CD14-positive monocyte (primary cell): Measurements from ENCODE around the gene MYO5B. TPM values are rescaled to one million over a fixed set of nuclear protein-coding genes. Genes with fewer than 3 reads are reported as not detected.

Experiments
- DNase-seq, 3 donors: peaks; one replicate each; pipeline ENCODE4 v3.0.0-alpha.2; 2011 to 2022
- H2AFZ ChIP-seq: 2 replicates; pipeline ENCODE4 v1.6.0; 2012; ENCODE audit warnings: mild to moderate bottlenecking, low read depth, low read length, inconsistent platforms; ENCODE audit not compliant: insufficient read depth, poor library complexity, severe bottlenecking
- H3K27ac ChIP-seq, 2 donors: 1 replicate in 1 of 2; 2 replicates in 1 of 2; pipeline ENCODE4 v1.5.1; 2012 to 2013; ENCODE audit warnings: low read length in 2 of 2, control low read depth in 1 of 2, inconsistent platforms in 1 of 2, low read depth in 1 of 2, mild to moderate bottlenecking in 1 of 2
- H3K27me3 ChIP-seq, 2 donors: one replicate each; pipeline versions ENCODE4 v1.6.0 to v1.6.1; 2011 to 2013; ENCODE audit warnings: low read length in 2 of 2; ENCODE audit not compliant: control insufficient read depth in 2 of 2, insufficient read depth in 2 of 2
- H3K36me3 ChIP-seq, 2 donors: replicated peaks in 1 of 2; 1 replicate in 1 of 2; 2 replicates in 1 of 2; pipeline versions ENCODE4 v1.5.1 to v1.6.1; 2012 to 2013; ENCODE audit warnings: low read length in 2 of 2, control low read depth in 1 of 2, inconsistent platforms in 1 of 2, mild to moderate bottlenecking in 1 of 2; ENCODE audit not compliant: insufficient read depth in 2 of 2, control insufficient read depth in 1 of 2
- H3K4me1 ChIP-seq, 2 donors: 1 replicate in 1 of 2; 2 replicates in 1 of 2; pipeline versions ENCODE4 v1.5.1 to v1.6.1; 2012 to 2013; ENCODE audit warnings: low read length in 2 of 2, control low read depth in 1 of 2, inconsistent platforms in 1 of 2, mild to moderate bottlenecking in 1 of 2, moderate library complexity in 1 of 2; ENCODE audit not compliant: insufficient read depth in 2 of 2, control insufficient read depth in 1 of 2
- H3K4me2 ChIP-seq: replicated peaks from 2 replicates; pipeline ENCODE3; 2012; ENCODE audit warnings: low read length, moderate library complexity, mild to moderate bottlenecking; ENCODE audit not compliant: poor library complexity, severe bottlenecking; ENCODE audit errors: extremely low read depth
- H3K4me3 ChIP-seq, 3 experiments: fragments of 200-600 bp in 1 of 3; sonication (generic) in 1 of 3; replicated peaks in 1 of 3; 1 replicate in 2 of 3; 2 replicates in 1 of 3; pipeline ENCODE4 v1.5.1; 2011 to 2013; ENCODE audit warnings: low read length in 3 of 3, mild to moderate bottlenecking in 3 of 3, control low read depth in 2 of 3, low read depth in 2 of 3, inconsistent platforms in 1 of 3, moderate library complexity in 1 of 3
- H3K79me2 ChIP-seq: 2 replicates; pipeline ENCODE4 v1.6.0; 2012; ENCODE audit warnings: mild to moderate bottlenecking, control low read depth, inconsistent platforms, low read length, moderate library complexity; ENCODE audit not compliant: insufficient read depth
- H3K9ac ChIP-seq: 2 replicates; pipeline ENCODE4 v1.6.0; 2017; ENCODE audit warnings: low read length, mild to moderate bottlenecking; ENCODE audit not compliant: insufficient read depth, poor library complexity, severe bottlenecking
- H3K9me3 ChIP-seq, 2 donors: replicated peaks in 1 of 2; 1 replicate in 1 of 2; 2 replicates in 1 of 2; pipeline versions ENCODE4 v1.5.1 to v1.6.1; 2012 to 2013; ENCODE audit warnings: low read length in 2 of 2, control low read depth in 1 of 2; ENCODE audit not compliant: control insufficient read depth in 1 of 2, insufficient read depth in 1 of 2
- H4K20me1 ChIP-seq: 2 replicates; pipeline ENCODE4 v1.6.0; 2012; ENCODE audit warnings: mild to moderate bottlenecking, low read length, control low read depth, moderate library complexity; ENCODE audit not compliant: insufficient read depth
- H3K27ac Mint-ChIP-seq, 7 donors: one replicate each; pipeline ENCODE4 v1.8.0; 2020; ENCODE audit warnings: mild to moderate bottlenecking in 7 of 7, mixed read lengths in 7 of 7, moderate library complexity in 6 of 7, inconsistent platforms in 2 of 7
- H3K27me3 Mint-ChIP-seq, 3 donors: one replicate each; pipeline ENCODE4 v1.8.0; 2021 to 2022; ENCODE audit warnings: low read depth in 3 of 3, mild to moderate bottlenecking in 3 of 3, mixed read lengths in 3 of 3, moderate library complexity in 3 of 3, inconsistent platforms in 1 of 3
- H3K36me3 Mint-ChIP-seq, 2 donors: one replicate each; pipeline ENCODE4 v1.8.0; 2020; ENCODE audit warnings: mixed read lengths in 2 of 2, inconsistent platforms in 1 of 2, mild to moderate bottlenecking in 1 of 2
- H3K4me1 Mint-ChIP-seq: one replicate; pipeline ENCODE4 v1.8.0; 2020; ENCODE audit warnings: mild to moderate bottlenecking, mixed read lengths
- H3K4me3 Mint-ChIP-seq, 2 donors: one replicate each; pipeline ENCODE4 v1.8.0; 2020; ENCODE audit warnings: mild to moderate bottlenecking in 2 of 2, mixed read lengths in 2 of 2, moderate library complexity in 1 of 2
- H3K9me3 Mint-ChIP-seq, 7 donors: one replicate each; pipeline ENCODE4 v1.8.0; 2020 to 2022; ENCODE audit warnings: mixed read lengths in 7 of 7, mild to moderate bottlenecking in 6 of 7, moderate library complexity in 6 of 7, inconsistent platforms in 2 of 7
- WGBS: methylation state at CpG from one replicate; pipeline ENCODE4 v1.1.5; 2013; ENCODE audit warnings: missing lambda C conversion rate; ENCODE audit not compliant: insufficient coverage; 5-methylcytosine and 5-hydroxymethylcytosine counted together
- intact Hi-C, 2 donors: fragments of 100-400 bp; cut with micrococcal nuclease; formaldehyde crosslinking; loops; one replicate each; pipeline versions ENCODE4 v1.15.0 to v1.15.1; 2023
- polyA plus RNA-seq, 3 donors: library from polyadenylated mRNA; depleted of rRNA in 1 of 3; unstranded in 2 of 3; stranded (reverse) in 1 of 3; fragments of 300-500 nt in 2 of 3; fragments of >200 nt in 1 of 3; fragmentation: Illumina TruSeq in 2 of 3; gene quantifications; 1 replicate in 2 of 3; 2 replicates in 1 of 3; pipeline ENCODE4 v1.2.3, GENCODE V29; 2012 to 2021
- TF ChIP-seq, protein P1 (sequence below): fragments of 200-600 bp; IDR thresholded peaks from one replicate; pipeline ENCODE4 v1.8.0; 2022; ENCODE audit warnings: antibody characterized with exemption, mild to moderate bottlenecking

MYO5B gene
- polyA plus RNA-seq, 3 donors = 0.04 TPM; not detected in 2

DNA sequence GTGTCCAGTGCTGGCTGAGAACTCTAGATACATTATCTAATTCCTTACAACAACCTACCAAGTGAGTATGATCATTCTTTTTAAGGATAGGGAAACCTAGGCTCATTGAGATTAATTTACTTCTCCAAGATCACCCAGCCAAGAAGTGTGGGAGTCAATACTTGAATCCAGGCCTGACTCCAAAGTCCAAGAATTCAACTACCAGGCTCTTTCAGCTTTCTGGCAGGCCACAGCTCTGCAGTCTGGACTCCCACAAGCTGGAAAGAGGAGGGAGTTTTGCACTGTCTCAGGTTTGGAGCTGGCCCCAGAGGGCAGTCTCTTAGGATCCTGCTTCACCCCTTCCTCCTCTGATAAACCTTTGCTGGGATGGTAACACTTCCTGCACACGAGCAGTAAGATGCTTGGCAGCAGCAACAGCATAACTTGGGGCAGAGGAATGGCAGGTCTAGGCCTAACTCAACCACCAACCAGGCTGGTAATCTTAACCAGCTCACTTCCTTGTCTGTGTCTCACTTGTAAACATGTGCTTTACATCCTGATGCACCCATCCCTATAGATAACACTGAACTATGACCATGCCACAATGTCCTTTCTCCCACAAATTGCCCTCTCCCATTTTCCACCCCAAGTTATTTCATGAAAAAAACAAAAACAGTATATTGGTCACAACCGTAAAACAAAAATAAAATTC is 270.5 kb downstream of the MYO5B start:
- H3K27ac ChIP-seq = no peak overlapping the region
- H2AFZ ChIP-seq = no peak overlapping the region
- no peak for DNase-seq

DNA sequence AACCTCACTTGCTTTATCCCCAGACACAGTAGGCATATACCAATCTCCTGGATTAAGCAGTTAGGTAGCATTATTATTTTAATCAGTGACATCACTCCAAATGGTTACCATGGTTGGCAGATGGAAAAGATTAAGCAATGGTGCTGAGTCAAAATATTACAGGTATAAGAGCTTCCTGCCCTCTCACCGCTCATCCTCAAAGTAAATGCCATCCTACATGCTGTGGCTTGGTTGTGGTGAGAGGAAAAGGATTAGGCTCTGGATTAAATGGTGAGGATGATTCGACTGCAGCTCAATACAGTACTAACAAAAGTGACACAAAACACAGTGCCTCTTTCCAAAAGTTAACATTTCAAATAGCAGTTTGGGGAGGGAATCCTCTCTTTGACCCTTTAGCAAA is 272.7 kb downstream of the MYO5B start:
- no peaks in the 10 kb centered on the region for H3K36me3 ChIP-seq
- H4K20me1 ChIP-seq = no peaks in the 10 kb centered on the region
- H3K4me1 ChIP-seq = no peaks in the 10 kb centered on the region
- H3K4me2 ChIP-seq = no peak overlapping the region
- WGBS = no CpG with 5 or more reads among the region's 2 CpGs
- no peak for DNase-seq
- peaks cover 12 to 22% (median 13%) of the 10 kb centered on the region in 3 donors for H3K27me3 Mint-ChIP-seq
- H3K9me3 Mint-ChIP-seq = peaks cover 0 to 14% (median 2%) of the 10 kb centered on the region in 7 donors
- peaks cover 6% of the 10 kb centered on the region in 2 donors for H3K27me3 ChIP-seq
- H3K9me3 ChIP-seq = no peaks in the 10 kb centered on the region
- H2AFZ ChIP-seq = no peak overlapping the region
- H3K36me3 Mint-ChIP-seq = no peaks in the 10 kb centered on the region
- no peak overlapping the region for H3K9ac ChIP-seq
- intact Hi-C loops = no loop called here
- H3K27ac ChIP-seq = no peak overlapping the region
- no peak overlapping the region for H3K27ac Mint-ChIP-seq
- TF ChIP-seq, protein P1, sequence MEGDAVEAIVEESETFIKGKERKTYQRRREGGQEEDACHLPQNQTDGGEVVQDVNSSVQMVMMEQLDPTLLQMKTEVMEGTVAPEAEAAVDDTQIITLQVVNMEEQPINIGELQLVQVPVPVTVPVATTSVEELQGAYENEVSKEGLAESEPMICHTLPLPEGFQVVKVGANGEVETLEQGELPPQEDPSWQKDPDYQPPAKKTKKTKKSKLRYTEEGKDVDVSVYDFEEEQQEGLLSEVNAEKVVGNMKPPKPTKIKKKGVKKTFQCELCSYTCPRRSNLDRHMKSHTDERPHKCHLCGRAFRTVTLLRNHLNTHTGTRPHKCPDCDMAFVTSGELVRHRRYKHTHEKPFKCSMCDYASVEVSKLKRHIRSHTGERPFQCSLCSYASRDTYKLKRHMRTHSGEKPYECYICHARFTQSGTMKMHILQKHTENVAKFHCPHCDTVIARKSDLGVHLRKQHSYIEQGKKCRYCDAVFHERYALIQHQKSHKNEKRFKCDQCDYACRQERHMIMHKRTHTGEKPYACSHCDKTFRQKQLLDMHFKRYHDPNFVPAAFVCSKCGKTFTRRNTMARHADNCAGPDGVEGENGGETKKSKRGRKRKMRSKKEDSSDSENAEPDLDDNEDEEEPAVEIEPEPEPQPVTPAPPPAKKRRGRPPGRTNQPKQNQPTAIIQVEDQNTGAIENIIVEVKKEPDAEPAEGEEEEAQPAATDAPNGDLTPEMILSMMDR = no peak
- H3K4me3 ChIP-seq = no peak overlapping the region
- no peaks in the 10 kb centered on the region for H3K4me1 Mint-ChIP-seq
- no peaks in the 10 kb centered on the region for H3K79me2 ChIP-seq
- H3K4me3 Mint-ChIP-seq = no peak overlapping the region

More for the DNA sequence above, 270.5 kb downstream of the MYO5B start:
- H3K4me2 ChIP-seq = no peak overlapping the region
- no peaks in the 10 kb centered on the region for H4K20me1 ChIP-seq
- no peaks in the 10 kb centered on the region for H3K9me3 ChIP-seq
- H3K9ac ChIP-seq = no peak overlapping the region
- intact Hi-C loops = no loop called here
- peaks cover 0 to 10% (median 0%) of the 10 kb centered on the region in 7 donors for H3K9me3 Mint-ChIP-seq
- H3K4me1 ChIP-seq = no peaks in the 10 kb centered on the region
- 100% methylated on average over 1 of the region's 2 CpGs for WGBS
- H3K4me1 Mint-ChIP-seq = no peaks in the 10 kb centered on the region
- H3K4me3 Mint-ChIP-seq = no peak overlapping the region
- peaks cover 12 to 18% (median 15%) of the 10 kb centered on the region in 3 donors for H3K27me3 Mint-ChIP-seq
- no peaks in the 10 kb centered on the region for H3K36me3 ChIP-seq
- H3K36me3 Mint-ChIP-seq = no peaks in the 10 kb centered on the region
- peaks cover 6% of the 10 kb centered on the region in 2 donors for H3K27me3 ChIP-seq
- H3K79me2 ChIP-seq = no peaks in the 10 kb centered on the region
- H3K27ac Mint-ChIP-seq = no peak overlapping the region
- H3K4me3 ChIP-seq = no peak overlapping the region
- TF ChIP-seq, protein P1 = no peak
